ENCODE results near the gene MINPP1.

The MINPP1 gene

DNA sequence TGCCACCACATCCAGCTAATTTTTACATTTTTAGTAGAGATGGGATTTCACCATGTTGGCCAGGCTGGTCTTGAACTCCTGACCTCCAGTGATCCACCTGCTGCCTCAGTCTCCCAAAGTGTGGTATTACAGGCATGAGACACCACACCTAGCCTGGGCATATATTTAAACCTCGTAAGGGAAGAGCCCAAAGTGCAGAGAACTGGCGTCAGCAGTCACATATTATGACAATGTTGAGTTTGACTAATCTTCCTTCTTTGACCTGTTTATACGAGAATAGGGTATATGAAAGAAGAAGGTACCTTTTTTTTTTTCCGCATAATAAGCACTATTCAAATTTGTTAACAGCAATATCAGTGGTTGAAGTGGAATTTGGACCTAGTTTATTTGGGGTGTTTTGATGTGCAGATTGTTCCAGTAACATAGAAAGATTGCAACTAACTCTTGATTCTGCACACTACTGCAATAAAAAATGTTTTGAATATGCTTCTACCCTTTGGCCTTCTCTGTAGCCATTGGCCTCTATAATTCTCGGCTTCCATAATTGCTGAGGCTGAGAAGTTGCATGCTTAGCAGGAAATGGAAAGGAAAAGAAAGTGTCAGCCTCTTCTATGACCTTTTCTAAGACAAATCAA lies 55.9 kb downstream of the MINPP1 start:
- no peak overlapping the region for H3K27ac ChIP-seq (ENCODE audit: low read depth, low read length)
- no peaks in the 10 kb centered on the region for H3K9me3 ChIP-seq (ENCODE audit: control insufficient read depth, insufficient read depth, low read length)
- H3K4me2 ChIP-seq (ENCODE audit: low read length): no peak overlapping the region
- no peaks in the 10 kb centered on the region for H3K36me3 ChIP-seq (ENCODE audit: control insufficient read depth, low read length)
- H3F3A ChIP-seq (ENCODE audit: control insufficient read depth, insufficient read depth): no peaks in the 10 kb centered on the region
- no peak overlapping the region for H3K4me3 ChIP-seq (ENCODE audit: low read length)
- no peaks in the 10 kb centered on the region for H3K27me3 ChIP-seq (ENCODE audit: control insufficient read depth, low read length)
- peaks cover 4% of the 10 kb centered on the region; the same call in 1 of the 2 replicates for H3K4me1 ChIP-seq (ENCODE audit: control insufficient read depth, low read length)
- TF ChIP-seq CTCF (IDR thresholded peaks at IDR 0.05; ENCODE audit: low read depth, low read length, poor library complexity, severe bottlenecking) (no peak), EZH2phosphoT487 (IDR thresholded peaks at IDR 0.05; ENCODE audit: borderline replicate concordance, low read length) (no peak)
- H4K20me1 ChIP-seq (ENCODE audit: control insufficient read depth, insufficient read depth, low read depth, low read length): no peaks in the 10 kb centered on the region
- H3K9me2 ChIP-seq (replicated peaks; ENCODE audit: control insufficient read depth, low read length): no peaks in the 10 kb centered on the region
- no peaks in the 10 kb centered on the region for H3K79me2 ChIP-seq (ENCODE audit: control insufficient read depth, low read length)

GRCh38 chr10:87562750-87563149 lies 58.1 kb downstream of the MINPP1 start:
- H3K9me3 ChIP-seq (ENCODE audit: control insufficient read depth, insufficient read depth, low read length): no peaks in the 10 kb centered on the region
- TF ChIP-seq EZH2phosphoT487 (IDR thresholded peaks at IDR 0.05; ENCODE audit: borderline replicate concordance, low read length): no peak
- no peak for TF ChIP-seq CTCF (IDR thresholded peaks at IDR 0.05; ENCODE audit: low read depth, low read length, poor library complexity, severe bottlenecking)
- no peaks in the 10 kb centered on the region for H3F3A ChIP-seq (ENCODE audit: control insufficient read depth, insufficient read depth)
- H3K36me3 ChIP-seq (ENCODE audit: control insufficient read depth, low read length): no peaks in the 10 kb centered on the region
- H3K27ac ChIP-seq (ENCODE audit: low read depth, low read length): no peak overlapping the region
- no peaks in the 10 kb centered on the region for H3K9me2 ChIP-seq (replicated peaks; ENCODE audit: control insufficient read depth, low read length)
- H3K4me1 ChIP-seq (ENCODE audit: control insufficient read depth, low read length): peaks cover 4% of the 10 kb centered on the region; the same call in 1 of the 2 replicates
- no peaks in the 10 kb centered on the region for H4K20me1 ChIP-seq (ENCODE audit: control insufficient read depth, insufficient read depth, low read depth, low read length)
- no peaks in the 10 kb centered on the region for H3K27me3 ChIP-seq (ENCODE audit: control insufficient read depth, low read length)
- no peak overlapping the region for H3K4me2 ChIP-seq (ENCODE audit: low read length)
- no peak overlapping the region for H3K4me3 ChIP-seq (ENCODE audit: low read length)
- no peaks in the 10 kb centered on the region for H3K79me2 ChIP-seq (ENCODE audit: control insufficient read depth, low read length)

DNA sequence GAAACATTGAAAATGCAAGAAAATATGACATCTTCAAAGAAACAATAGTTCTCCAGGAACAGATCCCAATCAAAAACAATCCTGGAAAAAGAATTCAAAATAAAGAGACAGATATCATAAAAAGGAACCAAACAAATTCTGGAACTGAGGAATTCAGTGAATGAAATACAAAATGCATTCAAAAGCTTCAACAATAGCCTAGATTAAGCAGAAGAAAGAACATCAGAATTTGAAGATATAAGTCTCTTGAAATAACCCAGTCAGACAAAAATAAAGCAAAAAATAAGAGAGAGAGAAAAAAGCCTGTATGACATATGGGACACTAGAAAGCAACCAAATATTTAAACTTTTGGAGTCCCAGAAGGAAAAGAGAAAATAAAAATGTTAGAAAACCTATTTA lies 60.3 kb downstream of the MINPP1 start:
- Histone ChIP-seq H3K4me3 (ENCODE audit: low read length) (no peak overlapping the region), H3K4me1 (ENCODE audit: control insufficient read depth, low read length) (no peaks in the 10 kb centered on the region), H3K4me2 (ENCODE audit: low read length) (no peak overlapping the region)

More for the DNA sequence above, 60.3 kb downstream of the MINPP1 start:
- Histone ChIP-seq H3K79me2 (ENCODE audit: control insufficient read depth, low read length) (no peaks in the 10 kb centered on the region), H3K27me3 (ENCODE audit: control insufficient read depth, low read length) (no peaks in the 10 kb centered on the region), H3K36me3 (ENCODE audit: control insufficient read depth, low read length) (no peaks in the 10 kb centered on the region), H3K9me2 (replicated peaks; ENCODE audit: control insufficient read depth, low read length) (no peaks in the 10 kb centered on the region), H4K20me1 (ENCODE audit: control insufficient read depth, insufficient read depth, low read depth, low read length) (no peaks in the 10 kb centered on the region), H3K9me3 (ENCODE audit: control insufficient read depth, insufficient read depth, low read length) (no peaks in the 10 kb centered on the region), H3F3A (ENCODE audit: control insufficient read depth, insufficient read depth) (no peaks in the 10 kb centered on the region), H3K27ac (ENCODE audit: low read depth, low read length) (no peak overlapping the region)
- TF ChIP-seq CTCF (IDR thresholded peaks at IDR 0.05; ENCODE audit: low read depth, low read length, poor library complexity, severe bottlenecking): no peak
- no peak for TF ChIP-seq EZH2phosphoT487 (IDR thresholded peaks at IDR 0.05; ENCODE audit: borderline replicate concordance, low read length)
